Brain microvascular endothelial cell (primary cell): ENCODE measurements around the gene EED.

Experiments
- DNase-seq: peaks from one replicate; pipeline ENCODE4 v3.0.0-alpha.2; 2020
- H3K27ac ChIP-seq: fragments of 250-450 bp; sonication (Bioruptor Pico); 2 replicates; pipeline ENCODE4 v1.5.1; 2020; ENCODE audit warnings: mild to moderate bottlenecking, moderate library complexity
- H3K27me3 ChIP-seq: fragments of 250-450 bp; sonication (Bioruptor Pico); replicated peaks from 2 replicates; pipeline ENCODE4 v1.5.1; 2020; ENCODE audit warnings: mild to moderate bottlenecking
- H3K36me3 ChIP-seq: fragments of 250-450 bp; sonication (Bioruptor Pico); replicated peaks from 2 replicates; pipeline ENCODE4 v1.5.1; 2020; ENCODE audit warnings: mild to moderate bottlenecking
- H3K4me3 ChIP-seq: 2 replicates; pipeline ENCODE4 v1.5.1; 2011; ENCODE audit warnings: low read depth, mild to moderate bottlenecking, control low read depth, low read length, moderate library complexity
- in situ Hi-C: cut with HindIII; loops from 2 replicates; pipeline ENCODE4 v1.10.0; 2017; ENCODE audit warnings: low sequenced_read_pairs, low pct_ligation_motif_present
- TF ChIP-seq, protein P1 (sequence below): IDR thresholded peaks from 2 replicates; pipeline ENCODE4 v1.5.1; 2011; ENCODE audit warnings: low read depth, mild to moderate bottlenecking, moderate library complexity, low read length, control low read depth, inconsistent platforms; ENCODE audit errors: missing control alignments

EED gene

DNA sequence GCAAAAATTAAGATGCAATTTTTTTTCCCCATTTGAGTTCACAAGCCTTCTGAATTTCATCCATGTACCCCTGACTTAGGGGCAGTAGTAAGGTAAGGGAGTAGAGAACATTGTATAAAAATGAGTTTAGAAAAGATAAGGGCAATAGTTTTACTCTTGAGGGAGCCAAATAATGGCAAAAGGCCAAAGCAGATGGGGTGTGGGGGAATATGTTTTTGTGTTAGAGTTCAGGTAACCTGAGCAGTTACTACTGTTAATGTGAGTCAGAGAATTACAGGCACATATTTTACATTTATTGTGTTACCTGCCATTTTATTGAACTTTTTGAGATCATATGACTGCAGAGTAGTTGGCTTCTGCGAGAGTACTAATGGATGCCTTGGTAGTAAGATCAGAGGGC is 3.1 kb downstream of the EED start:
- Histone ChIP-seq H3K27ac (no peak overlapping the region), H3K4me3 (no peak overlapping the region), H3K36me3 (no peaks in the 10 kb centered on the region), H3K27me3 (no peaks in the 10 kb centered on the region)
- TF ChIP-seq, protein P1, sequence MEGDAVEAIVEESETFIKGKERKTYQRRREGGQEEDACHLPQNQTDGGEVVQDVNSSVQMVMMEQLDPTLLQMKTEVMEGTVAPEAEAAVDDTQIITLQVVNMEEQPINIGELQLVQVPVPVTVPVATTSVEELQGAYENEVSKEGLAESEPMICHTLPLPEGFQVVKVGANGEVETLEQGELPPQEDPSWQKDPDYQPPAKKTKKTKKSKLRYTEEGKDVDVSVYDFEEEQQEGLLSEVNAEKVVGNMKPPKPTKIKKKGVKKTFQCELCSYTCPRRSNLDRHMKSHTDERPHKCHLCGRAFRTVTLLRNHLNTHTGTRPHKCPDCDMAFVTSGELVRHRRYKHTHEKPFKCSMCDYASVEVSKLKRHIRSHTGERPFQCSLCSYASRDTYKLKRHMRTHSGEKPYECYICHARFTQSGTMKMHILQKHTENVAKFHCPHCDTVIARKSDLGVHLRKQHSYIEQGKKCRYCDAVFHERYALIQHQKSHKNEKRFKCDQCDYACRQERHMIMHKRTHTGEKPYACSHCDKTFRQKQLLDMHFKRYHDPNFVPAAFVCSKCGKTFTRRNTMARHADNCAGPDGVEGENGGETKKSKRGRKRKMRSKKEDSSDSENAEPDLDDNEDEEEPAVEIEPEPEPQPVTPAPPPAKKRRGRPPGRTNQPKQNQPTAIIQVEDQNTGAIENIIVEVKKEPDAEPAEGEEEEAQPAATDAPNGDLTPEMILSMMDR = no peak
- DNase-seq = no peak
- in situ Hi-C loops = no loop called here

DNA sequence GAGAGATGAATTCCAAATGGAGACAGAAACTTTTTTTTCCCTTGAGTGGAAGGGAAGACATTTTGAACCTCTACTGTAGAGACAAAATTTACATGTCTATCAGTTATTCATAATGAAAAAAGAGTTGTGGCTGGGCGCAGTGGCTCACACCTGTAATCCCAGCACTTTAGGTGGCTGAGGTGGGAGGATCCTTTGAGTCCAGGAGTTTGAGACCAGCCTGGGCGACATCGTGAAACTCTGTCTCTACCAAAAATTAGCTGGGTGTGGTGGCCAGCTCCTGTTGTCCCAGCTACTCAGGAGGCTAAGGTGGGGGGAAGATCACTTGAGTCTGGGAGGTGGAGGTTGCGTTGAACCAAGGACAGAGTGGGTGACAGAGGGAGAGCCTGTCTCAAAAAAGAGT is 4.1 kb downstream of the EED start:
- Histone ChIP-seq H3K4me3 (no peak overlapping the region), H3K36me3 (no peaks in the 10 kb centered on the region), H3K27me3 (no peaks in the 10 kb centered on the region), H3K27ac (no peak overlapping the region)
- TF ChIP-seq, protein P1 = no peak
- no peak for DNase-seq
- in situ Hi-C loops = no loop called here

DNA sequence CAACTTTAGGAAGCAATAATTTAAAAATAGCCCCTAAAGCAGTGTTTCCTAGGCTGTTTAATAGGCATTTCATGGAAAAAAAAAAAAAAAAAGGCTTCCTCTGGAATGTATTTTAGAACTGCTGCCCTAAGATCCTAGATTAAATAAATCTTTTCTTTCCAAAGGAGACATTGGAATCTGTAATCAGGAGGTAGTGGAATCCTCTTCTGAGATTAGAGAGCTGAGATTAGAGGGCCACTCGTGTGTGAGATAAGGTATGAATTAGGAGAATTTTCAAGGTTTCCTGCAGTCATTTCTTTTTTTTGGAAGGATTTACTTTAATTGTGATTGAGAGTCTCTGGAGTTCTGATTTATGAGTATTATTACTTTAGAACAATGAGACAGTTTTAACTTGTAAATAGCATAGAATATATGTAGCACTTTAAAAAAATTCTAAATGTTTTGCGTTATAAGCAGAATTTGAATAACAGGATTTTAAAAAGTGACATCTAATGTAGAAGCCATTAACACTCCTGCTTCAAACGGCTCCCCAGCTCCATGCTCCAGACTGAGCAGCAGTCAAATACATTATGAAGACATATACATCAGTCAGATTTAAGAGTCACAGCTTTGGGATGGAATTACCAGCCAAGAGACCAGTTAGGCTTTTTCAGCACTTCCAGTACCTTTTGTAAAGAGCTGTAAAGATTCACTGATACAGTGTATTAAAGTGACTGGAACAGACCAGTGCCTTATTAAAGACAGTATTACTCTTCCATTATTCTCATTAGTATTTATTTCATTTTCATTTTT is 5.0 kb downstream of the EED start:
- Histone ChIP-seq H3K27me3 (no peaks in the 10 kb centered on the region), H3K36me3 (no peaks in the 10 kb centered on the region), H3K4me3 (no peak overlapping the region), H3K27ac (no peak overlapping the region)
- TF ChIP-seq, protein P1 = no peak
- no peak for DNase-seq
- in situ Hi-C loops = no loop called here

DNA sequence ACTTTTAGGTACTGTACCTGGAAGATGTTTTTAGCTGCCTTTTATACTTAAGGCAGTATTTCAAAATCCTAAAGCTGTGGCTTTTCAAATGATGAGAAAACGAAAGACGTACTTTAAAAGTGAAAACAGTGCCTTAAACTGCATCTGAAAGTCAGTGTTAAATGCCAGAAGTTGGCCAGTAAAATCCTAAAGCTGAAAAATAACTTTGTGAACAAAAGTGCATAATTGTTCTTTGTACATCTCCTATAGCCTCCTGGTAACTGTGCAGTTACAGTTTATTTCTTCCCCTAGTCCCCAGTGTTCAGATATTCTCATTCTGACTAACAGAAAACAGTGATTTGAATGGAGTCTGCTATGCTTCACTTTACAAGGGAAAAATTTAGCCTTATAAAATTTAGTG is 6.8 kb downstream of the EED start:
- no peaks in the 10 kb centered on the region for H3K36me3 ChIP-seq
- no peak overlapping the region for H3K4me3 ChIP-seq
- no peak for DNase-seq
- TF ChIP-seq, protein P1 = no peak
- in situ Hi-C loops = no loop called here
- H3K27me3 ChIP-seq = no peaks in the 10 kb centered on the region
- no peak overlapping the region for H3K27ac ChIP-seq

DNA sequence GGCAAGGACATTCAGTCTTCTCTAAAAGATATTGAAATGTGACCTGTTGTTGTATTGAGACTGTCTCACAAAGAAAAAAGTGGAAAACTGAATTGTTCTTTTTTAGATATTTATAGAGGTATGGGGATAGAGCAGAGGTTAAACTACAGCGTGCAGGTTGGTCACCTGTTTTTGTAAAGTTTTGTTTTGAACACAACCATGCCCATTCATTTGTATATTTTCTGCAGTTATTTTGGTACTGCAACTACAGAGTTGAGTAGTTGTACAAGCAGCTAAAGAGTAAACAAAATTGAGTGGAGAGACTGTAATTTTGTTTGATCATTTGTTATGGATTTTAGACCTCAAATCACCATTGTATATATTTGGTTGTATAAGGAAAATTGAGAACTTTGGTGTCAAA is 11.3 kb downstream of the EED start:
- no peaks in the 10 kb centered on the region for H3K27me3 ChIP-seq
- in situ Hi-C loops = no loop called here
- TF ChIP-seq, protein P1 = no peak
- no peak for DNase-seq
- no peak overlapping the region for H3K4me3 ChIP-seq
- H3K27ac ChIP-seq = no peak overlapping the region
- H3K36me3 ChIP-seq = no peaks in the 10 kb centered on the region

DNA sequence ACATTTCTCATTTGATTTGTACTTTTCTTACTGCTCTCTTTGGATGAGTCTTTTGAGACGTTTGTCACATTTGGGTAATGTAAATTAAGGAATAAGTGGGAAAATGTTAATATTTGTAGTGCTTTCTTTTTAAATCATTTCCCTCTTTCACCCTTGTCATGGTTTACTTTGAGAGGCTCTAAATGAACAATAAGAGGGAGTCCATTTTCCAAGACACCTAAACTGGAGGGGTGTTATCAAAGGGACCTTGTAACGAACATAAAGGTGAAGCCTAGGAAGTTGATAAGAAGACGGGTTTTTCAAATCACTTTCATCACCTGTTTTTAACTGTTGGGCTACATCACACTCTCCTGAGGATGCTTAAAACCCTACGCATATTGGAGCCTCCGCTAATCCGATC is 12.1 kb downstream of the EED start:
- in situ Hi-C loops = no loop called here

More for the DNA sequence above, 12.1 kb downstream of the EED start:
- no peaks in the 10 kb centered on the region for H3K27me3 ChIP-seq
- H3K36me3 ChIP-seq = no peaks in the 10 kb centered on the region
- H3K27ac ChIP-seq = no peak overlapping the region
- no peak for DNase-seq
- TF ChIP-seq, protein P1 = no peak
- no peak overlapping the region for H3K4me3 ChIP-seq
